IMR-90 (cell line): Measurements from ENCODE around the gene SBF1. TPM values are rescaled to one million over a fixed set of nuclear protein-coding genes. Genes with fewer than 3 reads are reported as not detected.

ENCODE experiments used
- ATAC-seq: fragments of 200-7000 bp; cut with Tn5 transposase; 2 replicates; pipeline ENCODE4 v1.9.1; 2020; ENCODE audit warnings: low read depth, mild to moderate bottlenecking, moderate library complexity
- BruUV-seq: library from RNA; stranded (reverse); fragments of 400-500 nt; replicated peaks from 2 replicates; lab custom pipeline; 2021; lab: Mats Ljungman, UMichigan
- CTCF ChIA-PET: fragments of 300-600 bp; formaldehyde crosslinking; extraction: SDS; loops from one replicate; lab custom pipeline; 2021; ENCODE audit warnings: antibody characterized with exemption; lab: Yijun Ruan, JAX
- POLR2A ChIA-PET: fragments of 300-600 bp; sonication (Branson Sonifier 250); formaldehyde crosslinking; loops from one replicate; lab custom pipeline; 2022; ENCODE audit warnings: antibody characterized with exemption; ENCODE audit not compliant: unreplicated experiment; lab: Charles Lee
- DNase-seq: peaks from one replicate; pipeline ENCODE4 v3.0.0; 2013
- H2AFZ ChIP-seq: replicated peaks from 2 replicates; pipeline ENCODE3; 2013; ENCODE audit warnings: low read length, mild to moderate bottlenecking; ENCODE audit not compliant: poor library complexity
- H2AK5ac ChIP-seq: 2 replicates; pipeline ENCODE4 v1.6.1; 2013; ENCODE audit warnings: low read depth, low read length, inconsistent platforms
- H2AK9ac ChIP-seq: replicated peaks from 2 replicates; pipeline ENCODE3; 2013; ENCODE audit warnings: mild to moderate bottlenecking, low read depth, low read length, moderate library complexity; ENCODE audit not compliant: poor library complexity
- H2BK120ac ChIP-seq: 2 replicates; pipeline ENCODE4 v1.6.1; 2013; ENCODE audit warnings: low read depth, low read length, inconsistent platforms
- H2BK15ac ChIP-seq: 3 replicates; pipeline ENCODE4 v1.6.1; 2013; ENCODE audit warnings: low read depth, low read length, inconsistent platforms
- H2BK20ac ChIP-seq: 2 replicates; pipeline ENCODE4 v1.6.1; 2013; ENCODE audit warnings: low read depth, mild to moderate bottlenecking, inconsistent platforms, low read length, moderate library complexity
- H2BK5ac ChIP-seq: 2 replicates; pipeline ENCODE4 v1.6.1; 2013; ENCODE audit warnings: mild to moderate bottlenecking, low read depth, low read length, inconsistent platforms; ENCODE audit not compliant: poor library complexity, severe bottlenecking
- H3K14ac ChIP-seq: replicated peaks from 2 replicates; pipeline ENCODE4 v1.6.1; 2013; ENCODE audit warnings: low read depth, low read length, inconsistent platforms
- H3K18ac ChIP-seq: 2 replicates; pipeline ENCODE4 v1.6.1; 2013; ENCODE audit warnings: low read depth, low read length, control low read depth
- H3K23ac ChIP-seq: 2 replicates; pipeline ENCODE4 v1.6.1; 2013; ENCODE audit warnings: low read depth, low read length, inconsistent platforms
- H3K27ac ChIP-seq: 2 replicates; pipeline ENCODE4 v1.5.1; 2013; ENCODE audit warnings: mild to moderate bottlenecking, control low read depth, low read length; ENCODE audit not compliant: insufficient read depth
- H3K27me3 ChIP-seq: 2 replicates; pipeline ENCODE4 v1.6.1; 2013; ENCODE audit warnings: low read length; ENCODE audit not compliant: control insufficient read depth, insufficient read depth
- H3K36me3 ChIP-seq: 2 replicates; pipeline ENCODE4 v1.6.1; 2013; ENCODE audit warnings: low read length, mixed read lengths; ENCODE audit not compliant: control insufficient read depth, insufficient read depth
- H3K4ac ChIP-seq: 2 replicates; pipeline ENCODE4 v1.6.1; 2013; ENCODE audit warnings: low read depth, low read length, inconsistent platforms
- H3K4me1 ChIP-seq: 2 replicates; pipeline ENCODE4 v1.6.1; 2013; ENCODE audit warnings: low read length, mixed read lengths; ENCODE audit not compliant: control insufficient read depth, insufficient read depth
- H3K4me2 ChIP-seq: 2 replicates; pipeline ENCODE4 v1.6.1; 2013; ENCODE audit warnings: low read depth, mild to moderate bottlenecking, control low read depth, low read length, moderate library complexity
- H3K4me3 ChIP-seq: 2 replicates; pipeline ENCODE4 v1.5.1; 2013; ENCODE audit warnings: low read depth, mild to moderate bottlenecking, control low read depth, low read length, moderate library complexity; ENCODE audit not compliant: insufficient read depth
- H3K56ac ChIP-seq: 2 replicates; pipeline ENCODE4 v1.6.1; 2013; ENCODE audit warnings: low read length, inconsistent platforms; ENCODE audit not compliant: insufficient read depth; ENCODE audit errors: extremely low read depth
- H3K79me1 ChIP-seq, 2 experiments: 2 replicates each; pipeline ENCODE4 v1.6.1; 2013; ENCODE audit warnings: low read length in 2 of 2, inconsistent platforms in 1 of 2, low read depth in 1 of 2
- H3K9ac ChIP-seq: 2 replicates; pipeline ENCODE4 v1.6.1; 2013; ENCODE audit warnings: low read depth, low read length, control low read depth
- H3K9me1 ChIP-seq: 2 replicates; pipeline ENCODE4 v1.6.1; 2013; ENCODE audit warnings: low read length, inconsistent platforms; ENCODE audit not compliant: insufficient read depth
- H3K9me3 ChIP-seq: 2 replicates; pipeline ENCODE4 v1.6.1; 2013; ENCODE audit warnings: low read length; ENCODE audit not compliant: control insufficient read depth, insufficient read depth
- H4K20me1 ChIP-seq: 2 replicates; pipeline ENCODE4 v1.6.1; 2013; ENCODE audit warnings: low read length, inconsistent platforms; ENCODE audit not compliant: insufficient read depth
- H4K5ac ChIP-seq: 2 replicates; pipeline ENCODE4 v1.6.1; 2013; ENCODE audit warnings: mild to moderate bottlenecking, low read depth, low read length, control low read depth
- H4K8ac ChIP-seq, 2 experiments: 2 replicates each; pipeline ENCODE4 v1.6.1; 2013; ENCODE audit warnings: low read depth in 2 of 2, low read length in 2 of 2, control low read depth in 1 of 2, inconsistent platforms in 1 of 2
- H4K91ac ChIP-seq: 2 replicates; pipeline ENCODE4 v1.6.1; 2013; ENCODE audit warnings: low read depth, low read length, inconsistent platforms; ENCODE audit not compliant: insufficient read depth
- BHLHE40 ChIP-seq: fragments of 150-350 bp; IDR thresholded peaks from 2 replicates; pipeline ENCODE4 v1.6.1; 2016; ENCODE audit warnings: mild to moderate bottlenecking, low read depth, low read length
- CEBPB ChIP-seq: IDR thresholded peaks from 2 replicates; pipeline ENCODE4 v1.6.1; 2012; ENCODE audit warnings: low read depth, low read length, improper control_type of control experiment
- CHD1 ChIP-seq: IDR thresholded peaks from 2 replicates; pipeline ENCODE4 v1.6.1; 2012; ENCODE audit warnings: low read depth, low read length, improper control_type of control experiment
- CTCF ChIP-seq: conservative IDR thresholded peaks from 2 replicates; pipeline ENCODE4 v1.5.1; 2012; ENCODE audit warnings: mild to moderate bottlenecking, low read depth, low read length, improper control_type of control experiment
- ELK1 ChIP-seq: fragments of 150-350 bp; IDR thresholded peaks from 2 replicates; pipeline ENCODE4 v1.6.1; 2016; ENCODE audit warnings: low read depth, mild to moderate bottlenecking, low read length, moderate library complexity, borderline replicate concordance
- FOS ChIP-seq: fragments of 150-350 bp; IDR thresholded peaks from 2 replicates; pipeline ENCODE4 v1.6.1; 2016; ENCODE audit warnings: low read depth, low read length
- MAFK ChIP-seq: IDR thresholded peaks from 2 replicates; pipeline ENCODE4 v1.6.1; 2012; ENCODE audit warnings: low read depth, low read length, improper control_type of control experiment
- MXI1 ChIP-seq: IDR thresholded peaks from 2 replicates; pipeline ENCODE4 v1.6.1; 2012; ENCODE audit warnings: low read depth, mild to moderate bottlenecking, low read length, moderate library complexity, borderline replicate concordance
- NFE2L2 ChIP-seq: fragments of 150-350 bp; IDR thresholded peaks from 2 replicates; pipeline ENCODE4 v1.6.1; 2016; ENCODE audit warnings: low read depth, mild to moderate bottlenecking, low read length
- RAD21 ChIP-seq: IDR thresholded peaks from 2 replicates; pipeline ENCODE4 v1.6.1; 2012; ENCODE audit warnings: low read length, improper control_type of control experiment
- RCOR1 ChIP-seq: IDR thresholded peaks from 2 replicates; pipeline ENCODE4 v1.6.1; 2012; ENCODE audit warnings: mild to moderate bottlenecking, low read length, improper control_type of control experiment; ENCODE audit not compliant: insufficient replicate concordance
- RFX5 ChIP-seq: IDR thresholded peaks from 2 replicates; pipeline ENCODE4 v1.8.0; 2012; ENCODE audit warnings: low read depth, mild to moderate bottlenecking, low read length, moderate library complexity
- SMC3 ChIP-seq: fragments of 150-350 bp; IDR thresholded peaks from 2 replicates; pipeline ENCODE4 v1.6.1; 2016; ENCODE audit warnings: low read depth, mild to moderate bottlenecking, antibody characterized with exemption, low read length, moderate library complexity
- USF2 ChIP-seq: fragments of 150-350 bp; IDR thresholded peaks from 2 replicates; pipeline ENCODE4 v1.6.1; 2017; ENCODE audit warnings: mild to moderate bottlenecking, antibody characterized with exemption, low read length, low read depth
- WGBS, 2 experiments: methylation state at CpG; one replicate each; pipeline versions ENCODE4 v1.1.5 to v1.1.7; 2013; ENCODE audit warnings: missing lambda C conversion rate in 2 of 2; ENCODE audit not compliant: insufficient read length in 1 of 2; ENCODE audit errors: extremely low coverage in 2 of 2; 5-methylcytosine and 5-hydroxymethylcytosine counted together
- dilution Hi-C: fragments of 300-500 bp; cut with HindIII; formaldehyde crosslinking; loops from one replicate; pipeline ENCODE4 v1.14.3; 2018; ENCODE audit warnings: low sequenced_read_pairs; ENCODE audit not compliant: unreplicated experiment
- in situ Hi-C: fragments of 300-500 bp; cut with MboI; formaldehyde crosslinking; loops from 3 replicates; pipeline ENCODE4 v1.14.3; 2019; ENCODE audit warnings: low sequenced_read_pairs, inconsistent platforms, mixed read lengths
- intact Hi-C: fragments of 100-400 bp; cut with micrococcal nuclease; formaldehyde crosslinking; loops from 2 replicates; pipeline ENCODE4 v1.10.0; 2022
- polyA plus RNA-seq, 3 experiments: library from polyadenylated mRNA; depleted of rRNA; stranded (reverse); fragments of >200 nt; gene quantifications; 2 replicates each; pipeline ENCODE4 v1.2.3, GENCODE V29; 2012; ENCODE audit warnings: low replicate concordance in 1 of 3
- total RNA-seq: library from RNA; depleted of rRNA; stranded (reverse); fragments of >200 nt; gene quantifications from 2 replicates; pipeline ENCODE4 v1.2.3, GENCODE V29; 2012

Gene SBF1
- total and polyA plus RNA-seq, 2 of the 4 experiments (the other 2 are of a cell fraction): 21.5 to 33.2 TPM

GRCh38 chr22:50517495-50518260 lies 42.8 kb upstream of the SBF1 start:
- TF ChIP-seq USF2: no peak
- no peak for TF ChIP-seq RCOR1
- TF ChIP-seq SMC3: no peak
- no peak for TF ChIP-seq CEBPB
- TF ChIP-seq ELK1: no peak
- TF ChIP-seq RFX5: no peak
- no peak for TF ChIP-seq MXI1
- no peak for TF ChIP-seq MAFK
- no peak for TF ChIP-seq FOS
- TF ChIP-seq CTCF: no peak
- no peak for TF ChIP-seq NFE2L2
- no peak for TF ChIP-seq RAD21
- TF ChIP-seq CHD1: no peak
- TF ChIP-seq BHLHE40: no peak
- Histone ChIP-seq H3K9me1 (no peaks in the 10 kb centered on the region), H3K27me3 (no peaks in the 10 kb centered on the region), H4K20me1 (peaks cover 4% of the 10 kb centered on the region), H2BK15ac (no peak overlapping the region), H4K91ac (no peak overlapping the region), H3K27ac (no peak overlapping the region), H2BK20ac (no peak overlapping the region), H3K4ac (no peak overlapping the region), H2BK5ac (no peak overlapping the region), H3K56ac (no peak overlapping the region), H2BK120ac (no peak overlapping the region), H3K18ac (no peak overlapping the region), H3K9me3 (no peaks in the 10 kb centered on the region), H3K4me1 (no peaks in the 10 kb centered on the region), H4K8ac (no peak overlapping the region), H3K14ac (no peak overlapping the region), H2AK9ac (no peak overlapping the region), H3K23ac (no peak overlapping the region), H3K79me1 (peaks cover 22 to 37% of the 10 kb centered on the region in 2 experiments), H3K4me3 (no peak overlapping the region), H3K36me3 (peaks cover 36% of the 10 kb centered on the region), H3K4me2 (no peak overlapping the region), H3K9ac (no peak overlapping the region), H2AK5ac (no peak overlapping the region), H4K5ac (no peak overlapping the region), H2AFZ (no peak overlapping the region)
- 97% methylated on average over 9 of the region's 20 CpGs; no CpG with 5 or more reads in 1 of the 2 experiments for WGBS, 2 experiments
- ChIA-PET POLR2A (no interaction called here), CTCF (no interaction called here)
- in situ Hi-C loops: no loop called here
- ATAC-seq (no peak), DNase-seq (no peak)
- dilution Hi-C loops: no loop called here
- no TSS peak for BruUV-seq
- intact Hi-C loops: no loop called here
